ENCODE data around the gene PRUNE2.

DNA sequence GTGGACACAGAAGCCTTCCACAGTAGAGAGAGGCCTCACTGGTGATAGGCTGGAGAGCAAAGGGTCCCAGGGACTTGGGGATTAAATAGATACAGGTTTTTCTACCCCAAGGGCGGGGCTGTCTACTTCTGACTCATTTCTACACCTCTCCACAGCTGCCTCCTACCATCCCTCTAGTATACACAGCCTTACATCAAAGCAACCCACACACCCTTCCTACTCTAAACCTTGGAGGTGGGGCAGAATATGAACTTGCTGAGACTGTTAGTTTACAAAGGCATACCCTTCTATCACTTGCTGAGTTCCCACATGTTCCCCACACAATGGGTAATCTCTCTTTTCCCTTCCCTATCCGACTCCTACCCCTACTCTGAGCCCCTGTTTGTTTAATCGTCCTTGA is 161.6 kb downstream of the PRUNE2 start:
- TF ChIP-seq, protein P1, sequence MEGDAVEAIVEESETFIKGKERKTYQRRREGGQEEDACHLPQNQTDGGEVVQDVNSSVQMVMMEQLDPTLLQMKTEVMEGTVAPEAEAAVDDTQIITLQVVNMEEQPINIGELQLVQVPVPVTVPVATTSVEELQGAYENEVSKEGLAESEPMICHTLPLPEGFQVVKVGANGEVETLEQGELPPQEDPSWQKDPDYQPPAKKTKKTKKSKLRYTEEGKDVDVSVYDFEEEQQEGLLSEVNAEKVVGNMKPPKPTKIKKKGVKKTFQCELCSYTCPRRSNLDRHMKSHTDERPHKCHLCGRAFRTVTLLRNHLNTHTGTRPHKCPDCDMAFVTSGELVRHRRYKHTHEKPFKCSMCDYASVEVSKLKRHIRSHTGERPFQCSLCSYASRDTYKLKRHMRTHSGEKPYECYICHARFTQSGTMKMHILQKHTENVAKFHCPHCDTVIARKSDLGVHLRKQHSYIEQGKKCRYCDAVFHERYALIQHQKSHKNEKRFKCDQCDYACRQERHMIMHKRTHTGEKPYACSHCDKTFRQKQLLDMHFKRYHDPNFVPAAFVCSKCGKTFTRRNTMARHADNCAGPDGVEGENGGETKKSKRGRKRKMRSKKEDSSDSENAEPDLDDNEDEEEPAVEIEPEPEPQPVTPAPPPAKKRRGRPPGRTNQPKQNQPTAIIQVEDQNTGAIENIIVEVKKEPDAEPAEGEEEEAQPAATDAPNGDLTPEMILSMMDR (optimal IDR thresholded peaks at IDR 0.05 in 1 of 3, IDR thresholded peaks at IDR 0.05 in 1 of 3, conservative IDR thresholded peaks at IDR 0.05 in 1 of 3; ENCODE audit: extremely low read depth in 1 of 3, insufficient read depth in 2 of 3, low read length in 3 of 3): no peak
- no peak for TF ChIP-seq EZH2 (IDR thresholded peaks at IDR 0.05; ENCODE audit: low read length)

Measured in keratinocyte (primary cell).